H1 (cell line): ENCODE data around the gene PPOX.

Experiments
- GABPA ChIP-seq: IDR thresholded peaks from 2 replicates; pipeline ENCODE4 v1.6.1; 2011; ENCODE audit warnings: mild to moderate bottlenecking, low read length, moderate library complexity, borderline replicate concordance; ENCODE audit not compliant: insufficient read depth
- NRF1 ChIP-seq: IDR thresholded peaks from 2 replicates; pipeline ENCODE4 v1.6.1; 2011; ENCODE audit warnings: mild to moderate bottlenecking, low read depth, low read length, improper control_type of control experiment
- TF ChIP-seq, protein P1 (sequence below), 3 experiments: IDR thresholded peaks; 1 replicate in 2 of 3; 2 replicates in 1 of 3; pipeline versions ENCODE4 v1.5.1 to v1.6.1; 2011; ENCODE audit warnings: low read length in 3 of 3, mild to moderate bottlenecking in 3 of 3, inconsistent platforms in 2 of 3, low read depth in 1 of 3, moderate library complexity in 1 of 3; ENCODE audit not compliant: insufficient read depth in 1 of 3; ENCODE audit errors: control extremely low read depth in 1 of 3
- TF ChIP-seq, protein P2 (sequence below): IDR thresholded peaks from 2 replicates; pipeline ENCODE4 v1.6.1; 2012; ENCODE audit warnings: inconsistent platforms

DNA sequence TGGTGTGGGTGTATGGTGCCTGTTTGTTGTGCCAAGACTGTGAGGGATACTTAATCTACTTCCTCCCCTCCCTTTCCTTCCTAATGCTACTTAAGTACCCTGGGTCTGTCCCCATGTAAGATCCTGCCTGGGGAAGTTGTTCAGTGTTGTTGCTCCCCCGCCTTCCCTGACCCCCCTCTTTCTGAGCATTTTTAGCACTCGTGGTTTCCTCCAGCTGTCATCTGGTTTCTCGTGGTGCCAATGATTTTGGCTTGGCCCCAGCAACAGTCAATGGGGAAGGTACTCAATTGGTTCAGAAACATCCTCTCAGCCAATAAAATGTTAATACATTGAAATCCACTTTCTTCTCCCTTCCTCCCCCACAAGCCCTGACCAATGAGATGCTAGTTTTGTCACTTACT, 19.1 kb downstream of the PPOX start:
- TF ChIP-seq NRF1 (no peak), GABPA (no peak)
- TF ChIP-seq, protein P1, sequence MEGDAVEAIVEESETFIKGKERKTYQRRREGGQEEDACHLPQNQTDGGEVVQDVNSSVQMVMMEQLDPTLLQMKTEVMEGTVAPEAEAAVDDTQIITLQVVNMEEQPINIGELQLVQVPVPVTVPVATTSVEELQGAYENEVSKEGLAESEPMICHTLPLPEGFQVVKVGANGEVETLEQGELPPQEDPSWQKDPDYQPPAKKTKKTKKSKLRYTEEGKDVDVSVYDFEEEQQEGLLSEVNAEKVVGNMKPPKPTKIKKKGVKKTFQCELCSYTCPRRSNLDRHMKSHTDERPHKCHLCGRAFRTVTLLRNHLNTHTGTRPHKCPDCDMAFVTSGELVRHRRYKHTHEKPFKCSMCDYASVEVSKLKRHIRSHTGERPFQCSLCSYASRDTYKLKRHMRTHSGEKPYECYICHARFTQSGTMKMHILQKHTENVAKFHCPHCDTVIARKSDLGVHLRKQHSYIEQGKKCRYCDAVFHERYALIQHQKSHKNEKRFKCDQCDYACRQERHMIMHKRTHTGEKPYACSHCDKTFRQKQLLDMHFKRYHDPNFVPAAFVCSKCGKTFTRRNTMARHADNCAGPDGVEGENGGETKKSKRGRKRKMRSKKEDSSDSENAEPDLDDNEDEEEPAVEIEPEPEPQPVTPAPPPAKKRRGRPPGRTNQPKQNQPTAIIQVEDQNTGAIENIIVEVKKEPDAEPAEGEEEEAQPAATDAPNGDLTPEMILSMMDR (IDR thresholded peaks at IDR 0.05; ENCODE audit: control extremely low read depth in 1 of 3, insufficient read depth in 1 of 3, low read depth in 1 of 3, low read length in 3 of 3): no peak
- TF ChIP-seq, protein P2, sequence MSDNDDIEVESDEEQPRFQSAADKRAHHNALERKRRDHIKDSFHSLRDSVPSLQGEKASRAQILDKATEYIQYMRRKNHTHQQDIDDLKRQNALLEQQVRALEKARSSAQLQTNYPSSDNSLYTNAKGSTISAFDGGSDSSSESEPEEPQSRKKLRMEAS: no peak
